ENCODE data around the gene TEC. TPM values are rescaled to one million over a fixed set of nuclear protein-coding genes. Genes with fewer than 3 reads are reported as not detected.

TEC gene
- total RNA-seq, 1 donor from 2014 or later: 1.8 TPM

- TF ChIP-seq CTCF (conservative IDR thresholded peaks at IDR 0.05): no peak
- no peaks in the 10 kb centered on the region for H3K9me3 Mint-ChIP-seq
- H3K4me1 Mint-ChIP-seq (ENCODE audit: unreplicated experiment): peaks cover 10% of the 10 kb centered on the region
Measured at GRCh38 chr4:48197643-48198237, 71.9 kb downstream of the TEC start.

GRCh38 chr4:48196758-48197504 is 72.7 kb downstream of the TEC start:
- Mint-ChIP-seq H3K4me1 (ENCODE audit: unreplicated experiment) (peaks cover 10% of the 10 kb centered on the region), H3K36me3 (no peaks in the 10 kb centered on the region), H3K9me3 (no peaks in the 10 kb centered on the region), H3K4me3 (no peak overlapping the region), H3K27me3 (no peaks in the 10 kb centered on the region), H3K27ac (no peak overlapping the region)
- no peak for DNase-seq (ENCODE audit: extremely low spot score, unreplicated experiment)
- TF ChIP-seq CTCF (conservative IDR thresholded peaks at IDR 0.05): no peak

More at GRCh38 chr4:48197643-48198237, 71.9 kb downstream of the TEC start:
- Mint-ChIP-seq H3K27me3 (no peaks in the 10 kb centered on the region), H3K27ac (no peak overlapping the region), H3K4me3 (no peak overlapping the region), H3K36me3 (no peaks in the 10 kb centered on the region)
- DNase-seq (ENCODE audit: extremely low spot score, unreplicated experiment): no peak

- Mint-ChIP-seq H3K4me3 (no peak overlapping the region), H3K27me3 (no peaks in the 10 kb centered on the region)
Measured at GRCh38 chr4:48195853-48196252, 73.8 kb downstream of the TEC start.

GRCh38 chr4:48195374-48195773 is 74.3 kb downstream of the TEC start:
- no peak for TF ChIP-seq CTCF (conservative IDR thresholded peaks at IDR 0.05)
- DNase-seq (ENCODE audit: extremely low spot score, unreplicated experiment): no peak

More at GRCh38 chr4:48195853-48196252, 73.8 kb downstream of the TEC start:
- Mint-ChIP-seq H3K36me3 (no peaks in the 10 kb centered on the region), H3K27ac (no peak overlapping the region), H3K9me3 (no peaks in the 10 kb centered on the region), H3K4me1 (ENCODE audit: unreplicated experiment) (peaks cover 6% of the 10 kb centered on the region)
- TF ChIP-seq CTCF (conservative IDR thresholded peaks at IDR 0.05): no peak
- no peak for DNase-seq (ENCODE audit: extremely low spot score, unreplicated experiment)

GRCh38 chr4:48194971-48195370 is 74.7 kb downstream of the TEC start:
- Mint-ChIP-seq H3K9me3 (no peaks in the 10 kb centered on the region), H3K27ac (no peak overlapping the region), H3K27me3 (no peaks in the 10 kb centered on the region), H3K36me3 (no peaks in the 10 kb centered on the region), H3K4me3 (no peak overlapping the region), H3K4me1 (ENCODE audit: unreplicated experiment) (peaks cover 6% of the 10 kb centered on the region)
- DNase-seq (ENCODE audit: extremely low spot score, unreplicated experiment): no peak
- TF ChIP-seq CTCF (conservative IDR thresholded peaks at IDR 0.05): no peak

More at GRCh38 chr4:48195374-48195773, 74.3 kb downstream of the TEC start:
- no peaks in the 10 kb centered on the region for H3K9me3 Mint-ChIP-seq
- no peaks in the 10 kb centered on the region for H3K36me3 Mint-ChIP-seq
- no peak overlapping the region for H3K27ac Mint-ChIP-seq
- no peak overlapping the region for H3K4me3 Mint-ChIP-seq
- H3K4me1 Mint-ChIP-seq (ENCODE audit: unreplicated experiment): peaks cover 6% of the 10 kb centered on the region
- no peaks in the 10 kb centered on the region for H3K27me3 Mint-ChIP-seq

Measured in type B pancreatic cell (in vitro differentiated cells).